NOMO-1 (cell line): ENCODE measurements around the gene PPP6R2.
A peak's percentile ranks its signal among the peaks of the same experiment; 100 is the strongest.
"Not testable (repeated sequence)": the region's sequence is repeated elsewhere in the genome, so short reads cannot be mapped to it uniquely, and the experiment has no call there.

Source experiments
- DNase-seq, 2 experiments: peaks; one replicate each; lab custom pipeline; 2025; ENCODE audit not compliant: unreplicated experiment in 2 of 2; lab: John Stamatoyannopoulos, UW

The PPP6R2 gene

GRCh38 chr22:50397371-50398060 lies 54.4 kb downstream of the PPP6R2 start:
- not testable (repeated sequence) for DNase-seq

GRCh38 chr22:50398831-50399648 lies 55.9 kb downstream of the PPP6R2 start:
- DNase-seq = no peak

- DNase-seq = peak; percentile 5 to 54
Observed at GRCh38 chr22:50399751-50400331, 56.7 kb downstream of the PPP6R2 start.

GRCh38 chr22:50400406-50400805 lies 57.3 kb downstream of the PPP6R2 start:
- DNase-seq = no peak

- no peak for DNase-seq
Observed at GRCh38 chr22:50400931-50401330, 57.8 kb downstream of the PPP6R2 start.

- no peak for DNase-seq
Observed at GRCh38 chr22:50401907-50402306, 58.8 kb downstream of the PPP6R2 start.

GRCh38 chr22:50403701-50404101 lies 60.6 kb downstream of the PPP6R2 start:
- no peak for DNase-seq

GRCh38 chr22:50406416-50407170 lies 63.5 kb downstream of the PPP6R2 start:
- no peak for DNase-seq

GRCh38 chr22:50408311-50408710 lies 65.2 kb downstream of the PPP6R2 start:
- DNase-seq = no peak

- not testable (repeated sequence) for DNase-seq
Observed at GRCh38 chr22:50408954-50409353, 65.8 kb downstream of the PPP6R2 start.

- no peak for DNase-seq
Observed at GRCh38 chr22:50414476-50415248, 71.5 kb downstream of the PPP6R2 start.

GRCh38 chr22:50415426-50415825 lies 72.3 kb downstream of the PPP6R2 start:
- DNase-seq = no peak

GRCh38 chr22:50416996-50417395 lies 73.9 kb downstream of the PPP6R2 start:
- no peak for DNase-seq

GRCh38 chr22:50417411-50418210 lies 74.5 kb downstream of the PPP6R2 start:
- DNase-seq = no peak

- no peak for DNase-seq
Observed at GRCh38 chr22:50418624-50419023, 75.5 kb downstream of the PPP6R2 start.

GRCh38 chr22:50419116-50419515 lies 76.0 kb downstream of the PPP6R2 start:
- DNase-seq = no peak

GRCh38 chr22:50420015-50420414 lies 76.9 kb downstream of the PPP6R2 start:
- DNase-seq = no peak

- DNase-seq = no peak
Observed at GRCh38 chr22:50420581-50420980, 77.5 kb downstream of the PPP6R2 start.

- DNase-seq = no peak
Observed at GRCh38 chr22:50422046-50422445, 78.9 kb downstream of the PPP6R2 start.
